Measurements from ENCODE around the gene NIPBL. TPM values are rescaled to one million over a fixed set of nuclear protein-coding genes. Genes with fewer than 3 reads are reported as not detected.

The NIPBL gene
- total and polyA plus RNA-seq, 10 of the 15 experiments (the other 5 are each of a cell fraction or from before 2014, with no cell fraction given): 10.4 to 50.4 (median 20.2) TPM

- TF ChIP-seq STAT3 (IDR thresholded peaks at IDR 0.05; ENCODE audit: low read depth, low read length): no peak
- TF ChIP-seq PAX5 (IDR thresholded peaks at IDR 0.05; ENCODE audit: borderline replicate concordance, low read depth, low read length): no peak
- TF ChIP-seq WRNIP1 (IDR thresholded peaks at IDR 0.05; ENCODE audit: borderline replicate concordance, low read depth, low read length): no peak
- no peak for TF ChIP-seq RCOR1 (conservative IDR thresholded peaks at IDR 0.05; ENCODE audit: low read depth, low read length)
- TF ChIP-seq ZNF384 (IDR thresholded peaks at IDR 0.05; ENCODE audit: borderline replicate concordance, low read depth, low read length): no peak
- peak; percentile 90 for TF ChIP-seq TCF7 (IDR thresholded peaks at IDR 0.05; ENCODE audit: borderline replicate concordance)
- TF ChIP-seq, protein P1, sequence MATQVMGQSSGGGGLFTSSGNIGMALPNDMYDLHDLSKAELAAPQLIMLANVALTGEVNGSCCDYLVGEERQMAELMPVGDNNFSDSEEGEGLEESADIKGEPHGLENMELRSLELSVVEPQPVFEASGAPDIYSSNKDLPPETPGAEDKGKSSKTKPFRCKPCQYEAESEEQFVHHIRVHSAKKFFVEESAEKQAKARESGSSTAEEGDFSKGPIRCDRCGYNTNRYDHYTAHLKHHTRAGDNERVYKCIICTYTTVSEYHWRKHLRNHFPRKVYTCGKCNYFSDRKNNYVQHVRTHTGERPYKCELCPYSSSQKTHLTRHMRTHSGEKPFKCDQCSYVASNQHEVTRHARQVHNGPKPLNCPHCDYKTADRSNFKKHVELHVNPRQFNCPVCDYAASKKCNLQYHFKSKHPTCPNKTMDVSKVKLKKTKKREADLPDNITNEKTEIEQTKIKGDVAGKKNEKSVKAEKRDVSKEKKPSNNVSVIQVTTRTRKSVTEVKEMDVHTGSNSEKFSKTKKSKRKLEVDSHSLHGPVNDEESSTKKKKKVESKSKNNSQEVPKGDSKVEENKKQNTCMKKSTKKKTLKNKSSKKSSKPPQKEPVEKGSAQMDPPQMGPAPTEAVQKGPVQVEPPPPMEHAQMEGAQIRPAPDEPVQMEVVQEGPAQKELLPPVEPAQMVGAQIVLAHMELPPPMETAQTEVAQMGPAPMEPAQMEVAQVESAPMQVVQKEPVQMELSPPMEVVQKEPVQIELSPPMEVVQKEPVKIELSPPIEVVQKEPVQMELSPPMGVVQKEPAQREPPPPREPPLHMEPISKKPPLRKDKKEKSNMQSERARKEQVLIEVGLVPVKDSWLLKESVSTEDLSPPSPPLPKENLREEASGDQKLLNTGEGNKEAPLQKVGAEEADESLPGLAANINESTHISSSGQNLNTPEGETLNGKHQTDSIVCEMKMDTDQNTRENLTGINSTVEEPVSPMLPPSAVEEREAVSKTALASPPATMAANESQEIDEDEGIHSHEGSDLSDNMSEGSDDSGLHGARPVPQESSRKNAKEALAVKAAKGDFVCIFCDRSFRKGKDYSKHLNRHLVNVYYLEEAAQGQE (IDR thresholded peaks at IDR 0.05; ENCODE audit: low read depth, low read length): no peak
- no peak for TF ChIP-seq PKNOX1 (IDR thresholded peaks at IDR 0.05)
- TF ChIP-seq ATF2 (IDR thresholded peaks at IDR 0.05; ENCODE audit: low read length): peak; percentile 71
- TF ChIP-seq RUNX3 (IDR thresholded peaks at IDR 0.05; ENCODE audit: low read length): peak; percentile 29; the same call in 1 of the 2 replicates
- TF ChIP-seq JUNB (IDR thresholded peaks at IDR 0.05): peak; percentile 88
- peak; percentile 56; the same call in 1 of the 2 replicates for TF ChIP-seq CREB1 (IDR thresholded peaks at IDR 0.05; ENCODE audit: low read depth)
- no peak for TF ChIP-seq NR2F1 (conservative IDR thresholded peaks at IDR 0.05)
- no peak for TF ChIP-seq SKIL (IDR thresholded peaks at IDR 0.05; ENCODE audit: low read depth, poor library complexity, severe bottlenecking)
- TF ChIP-seq SUZ12 (IDR thresholded peaks at IDR 0.05; ENCODE audit: unreplicated experiment): no peak
- TF ChIP-seq MXI1 (IDR thresholded peaks at IDR 0.05; ENCODE audit: low read depth, low read length): no peak
- TF ChIP-seq KLF5 (IDR thresholded peaks at IDR 0.05; ENCODE audit: partially characterized antibody): no peak
- peak; percentile 67 for TF ChIP-seq CREM (IDR thresholded peaks at IDR 0.05; ENCODE audit: low read depth)
- TF ChIP-seq HDAC2 (IDR thresholded peaks at IDR 0.05): no peak
- no peak for TF ChIP-seq ZNF592 (IDR thresholded peaks at IDR 0.05)
Measured at GRCh38 chr5:36998578-36998977, 122.0 kb downstream of the NIPBL start (continued).
